HG03558 (cell line): ENCODE measurements around the gene RPGRIP1.
"Not testable (repeated sequence)": the region's sequence is repeated elsewhere in the genome, so short reads cannot be mapped to it uniquely, and the experiment has no call there.

Source experiments
- ATAC-seq: cut with Tn5 transposase; IDR thresholded peaks from one replicate; pipeline ENCODE4 v1.9.1; 2021; ENCODE audit warnings: moderate number of reproducible peaks; ENCODE audit not compliant: unreplicated experiment; ENCODE audit errors: extremely low read depth

RPGRIP1 gene

DNA sequence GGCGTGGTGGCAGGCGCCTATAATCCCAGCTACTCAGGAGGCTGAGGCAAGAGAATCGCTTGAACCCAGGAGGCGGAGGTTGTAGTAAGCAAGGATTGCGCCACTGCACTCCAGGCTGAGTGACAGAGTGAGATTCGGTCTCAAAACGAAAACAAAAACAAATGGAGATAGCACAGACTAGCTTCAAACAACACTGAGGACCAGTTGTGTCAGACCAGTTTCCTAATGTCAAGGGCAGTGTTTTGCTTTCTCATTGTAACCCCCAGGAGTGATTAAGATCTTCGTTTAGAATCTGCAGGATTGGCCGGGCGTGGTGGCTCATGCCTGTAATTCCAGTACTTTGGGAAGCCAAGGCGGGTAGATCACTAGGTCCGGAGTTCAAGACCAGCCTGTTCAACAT is 18.5 kb downstream of the RPGRIP1 start:
- ATAC-seq: no peak

DNA sequence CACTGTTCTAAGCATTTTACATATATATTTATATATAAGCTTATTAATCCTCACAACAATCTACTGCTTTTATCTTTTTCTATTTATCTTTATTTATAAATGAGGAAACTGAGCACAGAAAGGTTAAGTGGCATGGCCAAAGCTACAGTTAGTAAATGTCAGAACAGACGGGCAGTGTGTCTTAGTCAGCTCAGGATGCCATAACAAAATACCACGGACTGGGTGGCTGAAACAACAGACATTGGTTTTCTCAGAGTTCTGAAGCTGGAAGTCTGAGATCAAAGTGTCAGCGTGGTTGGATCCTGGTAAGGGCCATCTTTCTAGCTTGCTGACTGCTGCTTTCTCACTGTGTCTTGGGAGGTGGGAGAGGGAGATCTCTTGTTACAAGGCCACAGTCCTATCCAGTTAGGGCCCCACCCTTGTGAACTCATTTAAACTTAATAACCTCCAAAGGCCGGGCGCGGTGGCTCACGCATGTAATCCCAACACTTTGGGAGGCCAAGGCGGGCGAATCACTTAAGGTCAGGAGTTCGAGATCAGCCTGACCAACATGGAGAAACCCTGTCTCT is 19.8 kb downstream of the RPGRIP1 start:
- ATAC-seq: no peak

DNA sequence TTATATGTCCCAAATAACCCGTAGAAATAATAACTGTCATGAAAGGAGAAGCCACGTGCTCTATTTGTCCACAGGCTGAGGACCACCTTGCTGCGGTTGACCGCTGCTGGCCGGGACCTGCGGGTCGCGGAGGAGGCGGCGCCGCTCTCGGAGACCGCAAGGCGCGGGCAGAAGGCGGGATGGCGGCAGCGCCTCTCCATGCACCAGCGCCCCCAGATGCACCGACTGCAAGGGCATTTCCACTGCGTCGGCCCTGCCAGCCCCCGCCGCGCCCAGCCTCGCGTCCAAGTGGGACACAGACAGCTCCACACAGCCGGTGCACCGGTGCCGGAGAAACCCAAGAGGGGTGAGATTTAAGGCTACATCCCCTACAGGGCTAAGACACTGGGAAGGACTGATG is 21.0 kb downstream of the RPGRIP1 start:
- no peak for ATAC-seq

DNA sequence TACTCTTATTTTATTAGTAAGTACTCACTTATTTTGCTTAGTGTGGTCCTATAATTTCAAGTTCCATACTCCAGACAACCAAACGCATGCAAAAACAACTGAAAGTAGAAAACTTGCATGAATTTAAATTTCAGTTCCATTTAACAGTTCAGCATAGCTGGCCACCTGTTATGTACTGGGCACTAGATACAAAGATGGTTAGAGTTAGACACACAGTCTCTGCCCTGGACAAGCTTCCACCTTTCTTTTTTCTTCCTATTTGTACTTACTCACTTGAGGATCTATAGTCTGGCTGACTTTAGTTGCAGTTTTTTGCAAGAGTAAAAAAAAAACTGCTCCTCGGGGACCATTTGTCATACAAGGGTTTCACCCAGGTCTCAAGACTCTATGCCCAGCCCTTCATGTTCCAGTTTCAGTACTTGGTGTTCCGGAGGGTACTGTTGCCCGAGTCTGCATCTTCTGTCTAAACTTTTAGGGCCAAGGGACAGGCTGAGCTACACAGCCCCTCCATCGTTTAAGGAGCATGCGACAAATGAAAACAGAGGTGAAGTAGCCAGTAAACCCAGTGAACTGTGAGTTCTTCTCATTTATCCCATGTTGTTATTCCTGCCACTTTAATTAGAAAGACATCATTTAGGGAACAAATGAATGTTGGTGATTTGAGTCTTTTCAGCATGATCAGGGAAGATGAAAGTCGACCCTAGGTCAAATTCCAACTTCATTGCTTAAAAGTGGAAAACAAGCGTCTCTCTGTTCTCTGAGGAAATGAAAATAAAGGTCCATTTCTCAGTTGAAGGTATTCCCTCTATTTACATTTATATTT is 22.3 kb downstream of the RPGRIP1 start:
- no peak for ATAC-seq

DNA sequence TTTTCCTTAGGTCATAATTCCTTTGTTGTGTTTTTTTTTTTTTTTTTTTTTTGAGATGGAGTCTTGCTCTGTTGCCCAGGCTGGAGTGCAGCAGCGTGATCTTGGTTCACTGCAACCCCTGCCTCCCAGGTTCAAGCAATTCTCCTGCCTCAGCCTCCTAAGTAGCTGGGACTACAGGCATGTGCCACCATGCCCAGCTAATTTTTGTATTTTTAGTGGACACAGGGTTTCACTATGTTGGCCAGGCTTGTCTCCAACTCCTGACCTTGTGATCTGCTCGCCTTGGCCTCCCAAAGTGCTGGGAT is 22.9 kb downstream of the RPGRIP1 start:
- not testable (repeated sequence) for ATAC-seq

DNA sequence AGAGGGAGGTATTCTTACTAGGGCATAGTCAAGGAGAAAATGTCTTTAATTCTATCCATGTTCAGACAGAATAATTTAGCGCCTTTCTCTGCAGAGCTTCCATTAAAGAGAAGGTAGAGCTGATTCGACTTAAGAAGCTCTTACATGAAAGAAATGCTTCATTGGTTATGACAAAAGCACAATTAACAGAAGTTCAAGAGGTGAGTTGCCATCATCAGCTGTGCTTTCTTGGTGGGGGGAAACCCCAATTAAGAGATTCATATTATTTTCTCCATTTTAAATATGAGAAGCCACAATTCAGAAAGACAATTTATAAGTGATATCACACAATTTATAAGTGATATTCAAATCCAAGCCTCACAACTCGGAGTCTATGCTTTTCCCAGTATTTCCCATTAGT is 27.8 kb downstream of the RPGRIP1 start:
- no peak for ATAC-seq

DNA sequence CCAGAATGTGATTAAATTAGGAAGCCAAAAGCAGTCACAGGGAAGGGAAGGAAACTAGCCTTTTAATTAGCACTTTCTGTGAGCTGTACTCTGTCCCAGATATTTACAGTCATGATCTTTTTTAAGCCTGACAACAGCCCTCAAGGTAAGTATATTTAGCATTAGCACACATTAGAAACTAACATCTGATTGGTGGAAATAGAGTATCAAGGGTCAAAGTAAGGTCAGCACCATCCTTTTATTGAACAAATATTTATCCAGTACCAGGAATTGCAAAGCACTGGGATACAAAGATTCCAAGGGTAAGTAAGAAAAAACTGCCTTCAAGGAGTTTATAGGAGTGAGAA is 28.2 kb downstream of the RPGRIP1 start:
- ATAC-seq: no peak

DNA sequence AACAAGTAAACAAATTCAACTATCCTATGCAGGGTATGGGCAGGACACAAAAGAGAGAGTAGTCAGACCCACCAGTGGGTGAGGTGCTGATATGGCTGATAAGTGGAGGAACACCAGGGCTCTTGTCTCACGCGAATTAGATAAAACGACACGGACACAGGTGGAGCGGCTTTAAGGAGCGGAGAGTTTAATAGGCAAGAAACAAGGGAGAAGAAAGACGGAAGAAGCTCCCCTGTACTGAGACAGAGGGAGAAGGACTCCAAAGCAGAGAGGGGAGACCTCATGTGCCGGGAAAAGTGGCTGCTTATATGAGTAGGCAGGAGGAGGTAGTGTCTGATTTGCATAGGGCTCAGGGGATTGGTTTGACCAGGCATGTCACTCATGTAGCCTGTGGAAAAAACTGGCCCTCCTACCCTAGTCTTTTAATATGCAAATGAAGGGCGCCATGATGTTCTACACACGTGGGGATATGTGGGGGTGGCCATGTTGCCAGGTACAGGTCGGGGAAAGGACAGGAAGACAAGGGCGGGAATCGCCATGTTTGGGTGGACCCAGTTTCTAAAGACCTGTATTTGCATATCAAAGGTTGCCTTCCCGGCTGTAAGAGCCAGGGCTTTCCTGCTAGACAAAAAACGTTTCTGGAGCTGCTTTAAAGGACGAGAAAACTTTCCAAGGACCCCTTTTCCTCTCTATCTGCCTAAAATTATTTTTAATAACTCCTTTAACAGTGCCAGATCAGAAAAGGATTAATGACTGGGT is 28.8 kb downstream of the RPGRIP1 start:
- ATAC-seq: peak; percentile 62

DNA sequence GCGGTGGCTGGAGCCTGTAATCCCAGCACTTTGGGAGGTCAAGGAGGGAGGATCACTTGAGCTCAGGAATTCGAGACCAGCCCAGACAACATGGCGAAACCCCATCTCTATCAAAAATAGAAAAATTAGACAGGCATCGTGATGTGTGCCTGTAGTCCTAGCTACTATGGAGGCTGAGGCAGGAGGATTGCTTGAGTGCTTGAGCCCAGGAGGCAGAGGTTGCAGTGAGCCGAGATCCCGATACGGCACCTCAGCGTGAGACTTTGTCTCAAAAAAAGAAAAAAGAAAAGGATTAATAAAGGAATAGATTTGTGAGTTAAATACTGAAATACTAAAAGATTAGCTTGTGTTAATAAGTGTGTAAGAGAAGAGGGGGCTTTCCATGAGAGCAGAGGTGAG is 29.4 kb downstream of the RPGRIP1 start:
- no peak for ATAC-seq

DNA sequence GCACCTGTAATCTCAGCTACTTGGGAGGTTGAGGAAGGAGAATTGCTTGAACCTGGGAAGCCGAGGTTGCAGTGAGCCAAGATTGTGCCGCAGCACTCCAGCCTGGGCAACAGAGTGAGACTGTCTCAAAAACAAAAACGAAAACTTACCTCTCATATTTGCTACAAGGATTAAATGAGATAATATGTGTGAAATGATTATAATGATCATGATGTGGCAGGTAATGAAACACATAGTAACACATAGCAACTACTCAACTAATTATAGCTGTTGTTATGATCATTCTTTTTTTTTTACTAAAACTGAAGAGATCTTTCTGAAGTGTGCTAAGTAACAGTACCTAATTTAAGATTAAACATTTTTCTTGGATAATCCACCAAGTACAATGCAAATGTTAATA is 30.1 kb downstream of the RPGRIP1 start:
- ATAC-seq: no peak

DNA sequence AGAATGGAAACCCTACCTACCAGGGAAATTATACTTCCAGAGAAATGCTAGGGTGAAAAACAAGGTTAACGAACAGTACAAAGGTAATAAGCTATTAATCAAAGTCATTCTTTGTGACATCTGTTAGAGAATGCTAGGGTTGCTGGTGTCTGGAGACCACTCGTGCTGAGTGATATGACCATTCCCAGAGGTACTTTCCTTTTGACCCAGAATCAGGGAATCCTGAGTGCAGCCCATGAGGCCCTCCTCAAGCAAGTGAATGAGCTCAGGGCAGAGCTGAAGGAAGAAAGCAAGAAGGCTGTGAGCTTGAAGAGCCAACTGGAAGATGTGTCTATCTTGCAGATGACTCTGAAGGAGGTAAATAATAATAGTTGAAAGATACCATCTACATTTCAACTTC is 31.7 kb downstream of the RPGRIP1 start:
- no peak for ATAC-seq

DNA sequence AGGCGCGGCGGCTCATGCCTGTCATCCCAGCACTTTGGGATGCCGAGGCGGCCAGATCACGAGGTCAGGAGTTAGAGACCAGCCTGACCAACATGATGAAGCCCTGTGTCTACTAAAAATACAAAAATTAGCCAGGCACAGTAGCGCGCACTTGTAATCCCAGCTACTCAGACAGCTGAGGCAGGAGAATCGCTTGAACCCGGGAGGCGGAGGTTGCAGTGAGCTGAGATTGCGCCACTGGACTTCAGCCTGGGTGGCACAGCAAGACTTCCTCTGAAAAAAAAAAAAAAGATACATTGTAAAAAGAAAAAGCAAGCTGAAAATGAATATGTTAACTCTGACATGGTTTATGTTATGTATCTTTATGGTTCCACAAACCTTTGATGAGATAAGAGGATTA is 33.6 kb downstream of the RPGRIP1 start:
- ATAC-seq: no peak

DNA sequence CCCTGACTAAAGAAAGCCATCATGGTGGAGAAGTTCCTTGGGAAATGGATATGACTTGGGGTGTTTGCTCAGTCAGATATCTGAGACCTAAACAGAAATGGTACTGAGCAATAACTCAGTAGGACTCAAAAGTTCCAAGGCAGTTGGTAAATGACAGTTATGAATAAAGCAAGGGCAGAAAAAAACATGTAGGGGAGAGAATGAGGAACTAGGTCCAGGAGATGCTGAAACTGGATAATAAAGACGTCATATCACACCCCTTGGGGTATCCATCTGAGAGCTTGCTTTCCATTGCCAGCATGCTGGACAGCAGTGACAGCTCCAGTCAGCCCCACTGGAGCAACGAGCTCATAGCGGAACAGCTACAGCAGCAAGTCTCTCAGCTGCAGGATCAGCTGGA is 37.5 kb downstream of the RPGRIP1 start:
- ATAC-seq: no peak

DNA sequence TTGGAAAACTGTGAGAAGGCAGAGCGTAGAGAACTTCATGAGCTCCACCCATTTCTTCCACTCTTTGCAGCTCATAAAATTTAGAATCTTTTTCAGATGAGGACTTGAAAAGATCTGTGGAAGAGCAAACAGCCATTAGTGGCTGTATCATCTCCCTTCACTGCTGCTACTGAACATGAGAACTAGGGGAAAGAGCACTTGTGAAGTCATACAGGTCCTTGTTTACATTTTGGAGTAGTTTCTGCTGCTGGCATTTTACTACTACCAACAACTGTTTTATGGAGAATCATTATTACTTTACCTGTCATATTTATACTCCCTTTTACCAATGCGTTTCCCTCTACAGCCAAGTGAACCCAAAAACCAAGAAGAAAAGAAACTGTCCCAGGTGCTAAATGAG is 41.0 kb downstream of the RPGRIP1 start:
- no peak for ATAC-seq

DNA sequence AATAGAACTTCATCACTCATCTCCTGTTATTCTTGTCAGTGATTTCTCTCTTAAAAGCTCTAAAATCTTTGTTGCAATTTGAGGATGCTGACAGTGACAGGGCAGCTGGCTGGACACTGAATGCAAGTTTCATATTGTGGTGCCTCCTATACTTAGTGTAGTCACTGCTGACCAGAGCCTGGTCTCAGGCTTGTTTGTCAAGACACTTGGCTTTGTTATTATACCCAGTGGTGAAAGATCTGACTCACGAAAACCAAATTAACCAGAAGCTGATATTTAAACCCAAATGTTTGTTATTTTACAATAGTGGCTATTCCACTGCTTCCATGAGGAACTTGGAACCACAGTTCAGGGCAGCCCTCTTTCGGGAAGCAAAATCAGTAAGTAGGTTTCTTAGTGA is 42.8 kb downstream of the RPGRIP1 start:
- no peak for ATAC-seq

DNA sequence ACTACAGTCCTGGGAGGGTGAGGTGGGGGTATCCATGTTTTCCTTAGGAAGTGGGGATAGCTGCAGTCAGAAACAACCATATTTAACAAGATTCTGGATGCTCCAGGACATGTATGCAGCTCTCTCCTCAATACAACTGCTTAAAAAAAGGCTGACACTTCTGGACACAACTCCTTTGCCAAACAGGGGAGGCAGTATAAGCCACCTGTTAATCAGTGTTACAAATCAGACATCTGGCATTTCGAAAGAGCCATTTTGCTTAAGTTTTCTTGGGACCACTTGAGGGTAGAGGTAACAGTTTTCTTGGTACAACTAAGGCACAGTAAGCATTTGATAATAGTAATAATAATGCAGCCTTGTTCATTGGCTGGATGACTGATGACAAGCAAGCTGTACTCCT is 47.1 kb downstream of the RPGRIP1 start:
- no peak for ATAC-seq
